Chondrocyte (in vitro differentiated cells): ENCODE results near the gene MGP. TPM values are rescaled to one million over a fixed set of nuclear protein-coding genes. Genes with fewer than 3 reads are reported as not detected.

Experiments
- DNase-seq: peaks from one replicate; pipeline ENCODE4 v3.0.0; 2021; ENCODE audit warnings: mixed read lengths, low spot score
- H3K27ac Mint-ChIP-seq: one replicate; pipeline ENCODE4 v1.8.0; 2021; ENCODE audit warnings: mild to moderate bottlenecking, moderate library complexity, mixed read lengths; ENCODE audit not compliant: unreplicated experiment
- H3K27me3 Mint-ChIP-seq: 2 replicates; pipeline ENCODE4 v1.8.0; 2021; ENCODE audit warnings: low read depth, mixed read lengths
- H3K36me3 Mint-ChIP-seq: 2 replicates; pipeline ENCODE4 v1.8.0; 2021; ENCODE audit warnings: low read depth, mixed read lengths
- H3K4me1 Mint-ChIP-seq: 2 replicates; pipeline ENCODE4 v1.8.0; 2021; ENCODE audit warnings: low read depth, mild to moderate bottlenecking, mixed read lengths
- H3K4me3 Mint-ChIP-seq: one replicate; pipeline ENCODE4 v1.8.0; 2021; ENCODE audit warnings: mild to moderate bottlenecking, moderate library complexity, mixed read lengths; ENCODE audit not compliant: unreplicated experiment
- H3K9me3 Mint-ChIP-seq: 2 replicates; pipeline ENCODE4 v1.8.0; 2021; ENCODE audit warnings: low read depth, mixed read lengths
- total RNA-seq: library from RNA; stranded (reverse); gene quantifications from 3 replicates; pipeline ENCODE4 v1.2.1, GENCODE V29; 2021
- TF ChIP-seq, protein P1 (sequence below): fragments of 200-600 bp; sonication (generic); IDR thresholded peaks from 2 replicates; pipeline ENCODE4 v1.5.0; 2021; ENCODE audit warnings: antibody characterized with exemption, mild to moderate bottlenecking, moderate library complexity

Gene MGP
- total RNA-seq, 1 donor from 2014 or later = 213 TPM

DNA sequence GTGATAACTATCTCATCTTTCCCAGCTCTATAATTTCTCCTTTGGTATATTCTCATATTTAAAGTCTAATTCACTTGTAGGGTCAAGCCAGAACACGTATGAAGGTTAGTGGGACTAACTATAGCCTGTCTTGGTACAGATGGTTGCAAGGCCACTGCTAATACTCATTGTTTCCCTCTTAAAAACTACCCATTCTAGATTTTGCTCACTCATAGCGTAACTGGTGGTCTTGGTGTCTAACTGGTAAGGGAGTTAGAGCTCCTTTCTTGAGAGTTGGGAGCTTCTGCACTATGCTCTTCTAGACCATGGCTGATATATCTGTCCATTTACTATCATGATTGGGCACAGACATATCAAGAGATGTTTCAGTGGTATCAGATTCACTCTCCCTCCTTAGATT, 8.8 kb downstream of the MGP start:
- H3K9me3 Mint-ChIP-seq = no peaks in the 10 kb centered on the region
- peaks cover 8% of the 10 kb centered on the region for H3K4me1 Mint-ChIP-seq
- H3K36me3 Mint-ChIP-seq = peaks cover 3% of the 10 kb centered on the region
- no peak for DNase-seq
- TF ChIP-seq, protein P1, sequence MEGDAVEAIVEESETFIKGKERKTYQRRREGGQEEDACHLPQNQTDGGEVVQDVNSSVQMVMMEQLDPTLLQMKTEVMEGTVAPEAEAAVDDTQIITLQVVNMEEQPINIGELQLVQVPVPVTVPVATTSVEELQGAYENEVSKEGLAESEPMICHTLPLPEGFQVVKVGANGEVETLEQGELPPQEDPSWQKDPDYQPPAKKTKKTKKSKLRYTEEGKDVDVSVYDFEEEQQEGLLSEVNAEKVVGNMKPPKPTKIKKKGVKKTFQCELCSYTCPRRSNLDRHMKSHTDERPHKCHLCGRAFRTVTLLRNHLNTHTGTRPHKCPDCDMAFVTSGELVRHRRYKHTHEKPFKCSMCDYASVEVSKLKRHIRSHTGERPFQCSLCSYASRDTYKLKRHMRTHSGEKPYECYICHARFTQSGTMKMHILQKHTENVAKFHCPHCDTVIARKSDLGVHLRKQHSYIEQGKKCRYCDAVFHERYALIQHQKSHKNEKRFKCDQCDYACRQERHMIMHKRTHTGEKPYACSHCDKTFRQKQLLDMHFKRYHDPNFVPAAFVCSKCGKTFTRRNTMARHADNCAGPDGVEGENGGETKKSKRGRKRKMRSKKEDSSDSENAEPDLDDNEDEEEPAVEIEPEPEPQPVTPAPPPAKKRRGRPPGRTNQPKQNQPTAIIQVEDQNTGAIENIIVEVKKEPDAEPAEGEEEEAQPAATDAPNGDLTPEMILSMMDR = no peak
- H3K27ac Mint-ChIP-seq = no peak overlapping the region
- H3K4me3 Mint-ChIP-seq = no peak overlapping the region
- H3K27me3 Mint-ChIP-seq = no peaks in the 10 kb centered on the region

DNA sequence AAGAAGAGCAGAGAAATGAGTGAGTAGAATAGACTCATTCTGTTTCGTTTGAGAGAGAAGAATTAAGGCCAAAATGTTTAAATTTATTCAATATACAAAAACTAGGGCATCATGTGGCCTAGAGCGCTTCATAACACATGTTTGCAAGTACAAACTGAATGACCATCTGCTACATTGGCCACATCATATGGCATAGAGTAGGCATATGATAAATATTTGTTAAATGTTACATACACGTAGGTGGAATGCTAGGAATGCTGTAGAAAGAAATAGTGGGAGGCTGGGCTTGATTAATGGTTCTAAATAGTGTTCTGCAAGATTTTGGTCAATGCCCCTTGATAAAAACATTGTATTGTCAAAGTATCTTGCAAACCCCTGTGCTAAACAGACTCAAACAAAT, 10.8 kb downstream of the MGP start:
- Mint-ChIP-seq H3K27me3 (no peaks in the 10 kb centered on the region), H3K4me1 (peaks cover 8% of the 10 kb centered on the region), H3K36me3 (peaks cover 3% of the 10 kb centered on the region), H3K4me3 (no peak overlapping the region), H3K27ac (no peak overlapping the region), H3K9me3 (no peaks in the 10 kb centered on the region)
- TF ChIP-seq, protein P1 = no peak
- DNase-seq = no peak

DNA sequence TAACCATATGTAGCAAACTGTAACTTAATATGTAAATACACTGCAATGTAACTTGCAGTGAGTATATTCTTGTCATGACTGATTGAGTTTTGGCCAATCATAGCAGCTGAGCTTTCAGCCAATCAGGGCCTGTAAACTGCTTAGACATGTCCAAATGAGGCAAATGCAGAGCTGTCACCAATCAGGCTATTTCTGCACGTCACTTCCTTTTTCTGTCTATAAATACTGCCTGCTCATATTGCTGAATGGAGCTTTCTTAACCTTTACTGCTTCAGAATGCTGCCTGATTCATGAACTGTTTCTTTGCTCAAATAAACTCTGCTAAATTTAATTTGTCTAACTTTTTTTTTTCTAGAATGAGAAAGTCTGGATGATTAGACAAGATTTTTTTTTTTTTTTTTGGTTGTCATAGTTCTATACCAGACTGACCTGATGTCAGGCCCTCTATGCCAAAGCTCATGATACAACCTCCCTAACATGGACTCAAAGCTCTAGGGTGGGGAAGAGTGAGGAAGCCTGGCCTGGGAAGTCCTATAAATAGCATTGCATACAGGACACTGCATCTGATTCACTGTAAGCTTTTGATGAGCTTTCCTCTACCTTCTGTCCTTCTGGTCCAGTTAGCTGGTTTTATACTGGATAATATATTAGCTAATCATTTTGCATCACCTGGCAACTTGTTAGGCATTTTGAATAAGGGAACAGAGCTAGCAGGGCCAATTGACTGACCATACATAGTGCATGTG, 12.0 kb downstream of the MGP start:
- H3K36me3 Mint-ChIP-seq = no peaks in the 10 kb centered on the region
- H3K27ac Mint-ChIP-seq = no peak overlapping the region
- TF ChIP-seq, protein P1 = no peak
- H3K4me3 Mint-ChIP-seq = no peak overlapping the region
- H3K27me3 Mint-ChIP-seq = no peaks in the 10 kb centered on the region
- peaks cover 8% of the 10 kb centered on the region for H3K4me1 Mint-ChIP-seq
- DNase-seq = no peak
- no peaks in the 10 kb centered on the region for H3K9me3 Mint-ChIP-seq

DNA sequence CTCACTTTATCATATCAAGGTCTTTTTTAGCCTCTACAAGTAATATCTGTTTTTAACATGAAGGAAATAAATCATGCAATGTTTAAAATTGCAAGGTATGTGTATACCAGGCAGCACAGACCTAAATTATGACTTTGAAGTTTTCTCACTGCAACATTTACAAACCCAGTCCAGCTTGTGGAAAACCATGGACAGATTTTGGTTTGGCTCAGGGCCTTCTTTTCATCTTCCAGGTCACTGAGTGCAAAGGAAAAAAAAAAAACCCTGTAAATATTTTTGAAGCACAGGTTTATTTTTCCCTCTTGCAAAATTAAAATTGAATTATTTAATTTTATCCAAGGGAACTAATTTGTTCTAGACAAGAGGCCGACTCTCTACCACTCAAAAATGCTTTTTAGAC, 13.8 kb downstream of the MGP start:
- peaks cover 8% of the 10 kb centered on the region for H3K4me1 Mint-ChIP-seq
- no peak overlapping the region for H3K27ac Mint-ChIP-seq
- H3K9me3 Mint-ChIP-seq = peaks cover 10% of the 10 kb centered on the region
- no peak for DNase-seq
- H3K27me3 Mint-ChIP-seq = no peaks in the 10 kb centered on the region
- H3K4me3 Mint-ChIP-seq = no peak overlapping the region
- no peaks in the 10 kb centered on the region for H3K36me3 Mint-ChIP-seq
- TF ChIP-seq, protein P1 = no peak

DNA sequence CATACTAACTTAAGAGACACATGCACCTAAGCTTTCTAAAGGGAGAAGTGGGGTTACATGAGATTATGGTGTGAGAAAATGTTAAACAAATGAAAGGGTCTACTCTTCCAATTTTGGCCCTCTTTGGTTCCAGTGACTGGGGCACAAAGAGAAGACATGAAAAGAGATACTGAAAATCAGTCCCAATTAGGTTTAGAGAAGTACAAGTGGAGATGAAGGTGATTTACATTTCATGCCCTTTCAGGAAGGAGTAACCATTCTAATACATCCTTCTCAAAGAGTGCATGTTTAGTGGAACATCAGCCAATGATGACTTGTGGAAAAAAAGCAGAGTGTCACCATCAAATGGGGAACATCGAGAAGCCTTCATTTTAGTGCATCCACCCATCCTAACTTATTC, 14.4 kb downstream of the MGP start:
- H3K4me3 Mint-ChIP-seq = no peak overlapping the region
- DNase-seq = no peak
- peaks cover 8% of the 10 kb centered on the region for H3K4me1 Mint-ChIP-seq
- no peak overlapping the region for H3K27ac Mint-ChIP-seq
- no peaks in the 10 kb centered on the region for H3K36me3 Mint-ChIP-seq
- peaks cover 11% of the 10 kb centered on the region for H3K9me3 Mint-ChIP-seq
- TF ChIP-seq, protein P1 = no peak
- no peaks in the 10 kb centered on the region for H3K27me3 Mint-ChIP-seq
